ENCODE measurements around the gene KLHDC10.
"Not testable (repeated sequence)": the region's sequence is repeated elsewhere in the genome, so short reads cannot be mapped to it uniquely, and the experiment has no call there.

Gene KLHDC10

GRCh38 chr7:130160455-130160854 lies 90.1 kb downstream of the KLHDC10 start:
- no peak for DNase-seq

- no peak for DNase-seq
Measured at GRCh38 chr7:130162196-130162595, 91.9 kb downstream of the KLHDC10 start.

- no peak for DNase-seq
Measured at GRCh38 chr7:130174237-130174959, 104.1 kb downstream of the KLHDC10 start.

DNA sequence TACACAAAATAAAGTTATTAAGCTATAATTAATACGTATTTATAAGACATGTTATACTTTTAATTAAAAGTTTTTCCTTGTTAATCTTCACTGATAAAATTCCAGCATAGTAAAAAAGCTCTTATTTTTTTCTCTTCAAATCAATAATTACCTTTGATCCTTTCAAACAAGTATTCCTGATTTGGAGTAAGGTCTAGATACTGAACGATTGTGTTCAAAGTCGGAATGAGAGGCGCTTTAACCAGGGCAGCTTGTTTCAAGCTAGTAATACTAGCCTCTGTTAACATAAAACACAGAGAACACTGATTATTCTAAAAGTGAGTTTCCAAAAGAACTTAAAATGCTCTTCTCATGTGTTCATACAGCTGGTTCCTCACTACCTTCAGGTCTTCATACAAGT lies 107.9 kb downstream of the KLHDC10 start:
- no peak for DNase-seq

- DNase-seq = no peak
Measured at GRCh38 chr7:130179631-130180030, 109.3 kb downstream of the KLHDC10 start.

- no peak for DNase-seq
Measured at GRCh38 chr7:130180571-130181262, 110.4 kb downstream of the KLHDC10 start.

GRCh38 chr7:130181263-130181605 lies 110.9 kb downstream of the KLHDC10 start:
- no peak for DNase-seq

- DNase-seq = no peak
Measured at GRCh38 chr7:130182990-130183389, 112.7 kb downstream of the KLHDC10 start.

DNA sequence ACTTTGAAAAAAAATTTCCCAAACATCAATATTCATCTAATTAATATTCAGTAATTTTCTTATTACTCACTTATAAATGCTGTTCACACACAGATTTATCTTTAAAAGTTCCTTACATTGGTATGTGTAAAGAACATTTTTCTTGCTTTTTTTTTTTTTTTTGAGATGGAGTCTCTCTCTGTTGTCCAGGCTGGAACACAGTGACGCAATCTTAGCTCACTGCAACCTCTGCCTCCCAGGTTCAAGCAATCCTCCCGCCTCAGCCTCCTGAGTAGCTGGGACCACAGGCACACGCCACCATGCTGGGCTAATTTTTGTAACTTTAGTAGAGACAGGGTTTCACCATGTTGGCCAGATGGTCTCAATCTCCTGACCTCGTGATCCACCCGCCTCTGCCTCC lies 114.0 kb downstream of the KLHDC10 start:
- DNase-seq = not testable (repeated sequence)
